ENCODE results near the gene PPP2R5D. TPM values are rescaled to one million over a fixed set of nuclear protein-coding genes. Genes with fewer than 3 reads are reported as not detected.

PPP2R5D gene
- total and polyA plus RNA-seq, 9 of the 15 experiments (the other 6 are each of a cell fraction or from before 2014, with no cell fraction given): 1.3 to 96.1 (median 38.4) TPM

- TF ChIP-seq GMEB1 (CRISPR knock-in tag; IDR thresholded peaks at IDR 0.05) (no peak), EP400 (IDR thresholded peaks at IDR 0.05) (no peak), MCM5 (IDR thresholded peaks at IDR 0.05; ENCODE audit: low read depth) (no peak), ZNF134 (CRISPR knock-in tag; conservative IDR thresholded peaks at IDR 0.05) (no peak)
These were observed 32.6 kb downstream of the PPP2R5D start (continued) for GRCh38 chr6:43016943-43017334.

GRCh38 chr6:43019152-43019551 lies 34.8 kb downstream of the PPP2R5D start:
- WGBS (ENCODE audit: insufficient coverage, low coverage, missing lambda C conversion rate): 37% methylated on average over 2 of the region's 2 CpGs
- H3K36me3 ChIP-seq (ENCODE audit: control insufficient read depth, insufficient read depth, low read length): peaks cover 65% of the 10 kb centered on the region
- no peaks in the 10 kb centered on the region for H3K9me3 ChIP-seq (replicated peaks; ENCODE audit: control insufficient read depth, insufficient read depth, low read depth, low read length)
- H3K9ac ChIP-seq (ENCODE audit: insufficient read depth in 1 of 2, low read depth in 2 of 2, low read length in 2 of 2): peak overlapping the region; percentile 8 to 62; a peak in 2 of 4 replicates
- 0 out of 2 replicates have a peak, but pooled peaks cover 4% of the 10 kb centered on the region for H4K20me1 ChIP-seq (replicated peaks; ENCODE audit: control insufficient read depth, insufficient read depth, low read length)
- no TSS peak for BruUV-seq (replicated peaks)
- ChIA-PET CTCF (ENCODE audit: low intra/inter-chr PET ratio) (no interaction called here), POLR2A (interaction anchor here (1.4 kb wide), 1 partner anchor 29 kb away, joined by 3 read pairs; no protein-coding TSS in a partner anchor)
- H3K4me3 ChIP-seq: no peak overlapping the region
- peak; percentile 66 for FAIRE-seq
- no peaks in the 10 kb centered on the region for H3K9me1 ChIP-seq (ENCODE audit: control insufficient read depth, insufficient read depth, low read length)
- H3K4me2 ChIP-seq (ENCODE audit: insufficient read depth, low read length): no peak overlapping the region
- H3K79me2 ChIP-seq (ENCODE audit: control insufficient read depth, insufficient read depth, low read length): peaks cover 66% of the 10 kb centered on the region
- no peak overlapping the region for H2AFZ ChIP-seq (ENCODE audit: low read depth, low read length)
- 0 out of 2 replicates have a peak, but pooled peaks have one; percentile 16 for TF ChIP-seq TCF3 (CRISPR knock-in tag; IDR thresholded peaks at IDR 0.05)
- TF ChIP-seq CBFA2T3 (IDR thresholded peaks at IDR 0.05): peak; percentile 63
- no peak for TF ChIP-seq ZNF217 (CRISPR knock-in tag; IDR thresholded peaks at IDR 0.05)
- TF ChIP-seq CBFA2T2 (conservative IDR thresholded peaks at IDR 0.05): peak; percentile 14; the same call in 1 of the 2 replicates
- in situ Hi-C loops (cut with MboI) (no loop called here), intact Hi-C loops (cut with micrococcal nuclease) (no loop called here)
- peaks cover 43 to 45% of the 10 kb centered on the region in 2 experiments for H3K4me1 ChIP-seq (replicated peaks in 1 of 2; ENCODE audit: control insufficient read depth in 2 of 2, insufficient read depth in 2 of 2, low read length in 2 of 2)
- ATAC-seq: no peak
- DNase-seq (ENCODE audit: extremely low read depth in 1 of 4, low spot score in 3 of 4): peak in 1 of 4 experiments; percentile 30
- H3K27me3 ChIP-seq (ENCODE audit: control insufficient read depth in 2 of 2, insufficient read depth in 2 of 2, low read length in 2 of 2): no peaks in the 10 kb centered on the region
- peak overlapping the region; percentile 35; the same call in 1 of the 3 replicates for H3K27ac ChIP-seq (ENCODE audit: extremely low read depth, low read depth, low read length)

Measured in K562 (cell line).